GM19467 (cell line): ENCODE results near the gene LIMS1.
A peak's percentile ranks its signal among the peaks of the same experiment; 100 is the strongest.
"Not testable (repeated sequence)": the region's sequence is repeated elsewhere in the genome, so short reads cannot be mapped to it uniquely, and the experiment has no call there.

Experiments
- ATAC-seq: cut with Tn5 transposase; IDR thresholded peaks from one replicate; pipeline ENCODE4 v1.9.1; 2021; ENCODE audit warnings: mild to moderate bottlenecking, moderate library complexity; ENCODE audit not compliant: unreplicated experiment

LIMS1 gene

GRCh38 chr2:108655270-108655669, 121.0 kb downstream of the LIMS1 start:
- ATAC-seq: not testable (repeated sequence)

GRCh38 chr2:108656282-108656681, 122.0 kb downstream of the LIMS1 start:
- ATAC-seq: not testable (repeated sequence)

- ATAC-seq: not testable (repeated sequence)
Measured at GRCh38 chr2:108657517-108657916, 123.2 kb downstream of the LIMS1 start.

DNA sequence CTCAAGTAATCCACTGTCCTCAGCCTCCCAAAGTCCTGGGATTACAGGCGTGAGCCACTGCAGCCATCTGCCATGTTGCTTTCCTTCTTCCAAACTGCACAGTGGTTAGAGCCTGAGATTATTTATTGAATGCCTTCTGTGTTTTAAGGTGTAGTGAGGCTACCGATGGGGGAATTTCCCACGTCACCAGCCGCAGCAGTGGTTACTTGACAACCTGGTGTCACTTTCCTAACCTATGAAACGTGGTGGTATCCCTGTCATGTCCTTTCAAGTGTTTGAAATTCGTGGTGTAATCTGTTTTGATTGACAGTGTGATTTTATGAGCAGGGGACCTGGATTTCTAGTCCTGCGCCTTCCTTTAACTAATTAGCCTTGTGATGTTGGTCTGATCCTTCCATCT, 124.3 kb downstream of the LIMS1 start:
- not testable (repeated sequence) for ATAC-seq

- not testable (repeated sequence) for ATAC-seq
Measured at GRCh38 chr2:108661493-108661892, 127.2 kb downstream of the LIMS1 start.

DNA sequence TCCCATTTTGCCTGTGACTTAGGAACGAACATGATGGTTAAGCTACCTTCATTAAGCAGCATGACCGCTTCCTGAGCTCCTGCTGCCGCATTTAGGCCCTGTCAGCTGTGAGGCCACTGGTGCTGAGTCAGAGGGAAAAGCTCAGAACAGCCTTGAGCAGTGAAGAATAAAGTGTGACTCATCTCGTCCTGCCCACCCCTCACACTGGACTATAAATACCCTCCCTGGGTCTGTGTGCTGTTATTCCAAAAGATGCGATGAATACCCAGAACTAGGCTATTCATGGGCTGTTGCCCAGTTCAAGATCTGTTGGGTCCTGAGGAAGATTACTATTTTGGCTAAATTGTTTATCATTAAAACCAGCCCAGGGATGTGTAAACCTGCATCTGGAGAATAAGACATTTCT, 127.9 kb downstream of the LIMS1 start:
- peak; percentile 87 for ATAC-seq

DNA sequence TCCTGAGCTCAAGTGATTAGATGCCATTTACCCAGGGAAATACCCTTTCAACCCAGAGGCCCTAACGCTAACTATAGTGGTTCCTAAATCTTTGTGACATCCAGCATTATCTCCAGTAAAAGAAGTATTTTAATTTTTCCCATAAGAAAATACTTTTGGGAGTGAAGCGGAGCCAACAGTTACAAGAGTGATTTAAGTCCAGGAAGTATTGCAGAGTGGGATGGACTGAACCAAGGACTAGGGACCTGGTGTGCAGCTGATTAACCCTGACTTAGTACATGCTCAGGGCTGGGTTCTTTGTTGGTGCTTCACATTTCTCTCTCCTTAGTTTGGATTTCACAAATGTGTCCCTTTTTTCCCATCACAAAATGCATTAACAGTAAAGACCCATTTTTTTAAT, 129.1 kb downstream of the LIMS1 start:
- ATAC-seq: not testable (repeated sequence)

DNA sequence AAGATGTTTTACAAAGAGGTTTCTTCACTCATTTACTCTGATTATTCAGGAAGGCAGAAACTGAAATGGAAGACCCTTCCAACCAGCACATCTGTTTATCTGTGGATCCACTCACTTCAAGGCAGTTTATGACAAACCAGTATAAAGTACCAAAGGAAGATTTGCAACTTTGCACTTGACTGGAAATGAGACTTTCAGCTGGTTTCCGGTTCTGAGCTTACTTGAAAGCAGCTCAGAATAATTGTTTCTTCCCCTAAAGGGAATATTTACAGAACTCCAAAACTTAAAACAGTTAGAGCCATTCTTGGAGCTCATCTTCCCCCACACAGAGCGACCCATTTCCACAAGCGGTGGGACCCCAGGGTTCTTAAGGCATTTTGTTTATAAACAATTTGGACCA, 129.8 kb downstream of the LIMS1 start:
- ATAC-seq: not testable (repeated sequence)

GRCh38 chr2:108664979-108665378, 130.7 kb downstream of the LIMS1 start:
- ATAC-seq: not testable (repeated sequence)

- not testable (repeated sequence) for ATAC-seq
Measured at GRCh38 chr2:108665975-108666374, 131.7 kb downstream of the LIMS1 start.

- ATAC-seq: not testable (repeated sequence)
Measured at GRCh38 chr2:108667140-108667539, 132.9 kb downstream of the LIMS1 start.

DNA sequence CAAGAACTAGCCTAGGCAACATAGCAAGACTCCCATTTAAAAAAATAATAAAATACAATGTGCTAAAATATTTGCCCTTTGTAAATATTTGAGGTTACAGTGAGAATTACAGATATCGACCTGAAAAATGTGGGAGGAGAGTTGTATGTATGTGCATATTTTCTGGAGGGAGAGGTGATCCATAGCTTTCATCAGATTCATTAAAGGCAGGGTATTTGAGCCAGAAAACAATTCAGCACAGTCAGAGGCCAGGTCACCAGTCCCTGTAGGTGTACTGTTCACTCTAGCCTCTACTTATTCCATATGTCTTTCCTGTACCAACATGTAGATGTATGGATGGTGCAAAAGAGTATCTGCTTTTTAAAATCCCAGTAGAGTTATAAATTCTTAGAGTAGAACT, 136.0 kb downstream of the LIMS1 start:
- not testable (repeated sequence) for ATAC-seq

- not testable (repeated sequence) for ATAC-seq
Measured at GRCh38 chr2:108672200-108672805, 138.0 kb downstream of the LIMS1 start.

- ATAC-seq: not testable (repeated sequence)
Measured at GRCh38 chr2:108676522-108676921, 142.3 kb downstream of the LIMS1 start.

DNA sequence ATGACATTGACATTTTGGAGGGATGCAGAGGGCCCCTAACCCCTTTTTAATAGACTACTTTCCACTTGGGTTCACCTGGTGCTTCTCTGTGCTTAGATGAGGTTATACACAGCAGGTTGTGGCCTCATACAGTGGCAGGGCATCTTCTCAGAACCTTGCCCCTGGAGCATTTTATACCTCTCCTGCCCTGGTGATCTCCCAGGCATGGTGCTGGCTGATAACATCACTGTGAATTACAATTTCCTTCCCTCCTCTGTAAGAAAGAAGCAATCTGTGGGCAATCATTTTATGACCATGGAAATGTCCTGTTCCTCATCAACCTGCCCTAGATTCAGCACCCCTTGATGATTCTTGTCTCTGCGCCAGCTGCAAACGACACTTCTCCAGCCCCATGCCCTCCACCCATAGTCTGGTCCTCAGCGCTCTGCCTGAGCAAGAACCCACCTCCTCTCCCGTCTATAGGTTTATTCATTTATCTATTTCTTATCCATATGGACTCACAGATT, 143.0 kb downstream of the LIMS1 start:
- ATAC-seq: not testable (repeated sequence)

- ATAC-seq: not testable (repeated sequence)
Measured at GRCh38 chr2:108678198-108678651, 144.0 kb downstream of the LIMS1 start.

GRCh38 chr2:108680805-108681204, 146.5 kb downstream of the LIMS1 start:
- not testable (repeated sequence) for ATAC-seq

GRCh38 chr2:108688818-108689756, 154.8 kb downstream of the LIMS1 start:
- not testable (repeated sequence) for ATAC-seq

DNA sequence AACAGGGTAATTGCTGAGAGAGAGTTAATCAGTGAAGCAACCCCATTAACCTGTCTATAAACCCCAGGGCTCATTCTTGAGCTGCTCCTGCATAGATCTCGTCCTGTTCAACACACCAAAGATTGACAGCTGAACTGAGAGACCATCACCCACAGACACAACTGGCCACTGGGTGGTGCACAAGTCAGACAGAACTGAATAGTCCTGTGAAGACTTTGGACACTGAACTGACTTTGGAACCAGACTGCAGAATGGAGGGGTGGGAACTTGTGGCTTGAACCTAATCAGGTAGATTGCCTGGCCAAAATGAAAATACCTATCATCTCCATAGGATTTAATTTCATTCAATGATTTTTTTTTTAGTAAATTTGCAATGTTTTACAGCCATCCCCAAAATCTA, 155.7 kb downstream of the LIMS1 start:
- peak; percentile 83 for ATAC-seq

- no peak for ATAC-seq
Measured at GRCh38 chr2:108691447-108691846, 157.2 kb downstream of the LIMS1 start.

DNA sequence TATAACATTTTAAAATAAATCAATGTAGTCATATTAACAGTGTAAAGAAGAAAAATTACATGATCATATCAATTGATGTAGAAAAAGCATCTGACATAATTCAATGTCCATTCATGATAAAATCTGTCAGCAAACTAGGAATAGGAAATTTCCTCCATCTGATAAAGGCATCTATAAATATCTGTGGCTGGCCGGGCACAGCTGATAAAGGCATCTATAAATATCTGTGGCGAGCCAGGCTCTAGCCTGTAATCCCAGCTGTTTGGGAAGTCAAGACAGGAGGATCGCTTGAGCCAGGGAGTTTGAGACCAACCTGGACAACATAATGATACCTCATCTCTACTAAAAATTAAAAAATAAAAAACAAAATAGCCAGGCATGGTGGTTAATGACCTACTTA, 166.9 kb downstream of the LIMS1 start:
- ATAC-seq: no peak

DNA sequence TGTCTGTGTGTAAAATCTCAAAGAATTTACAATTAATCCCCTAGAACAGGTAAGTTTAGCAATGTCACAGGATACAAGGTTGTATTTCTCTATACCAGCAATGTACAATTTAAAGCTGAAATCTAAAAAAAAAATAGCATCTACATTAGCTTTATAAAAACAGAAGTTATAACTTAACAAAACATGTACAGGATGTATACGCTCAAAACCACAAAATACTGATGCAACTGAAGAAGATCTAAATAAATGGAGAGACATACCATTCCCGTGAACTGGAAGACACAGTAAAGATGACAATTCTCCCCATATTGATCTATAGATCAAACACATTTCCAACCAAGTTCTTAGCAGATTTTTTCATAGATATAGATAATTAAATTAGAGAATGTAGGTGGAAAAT, 167.5 kb downstream of the LIMS1 start:
- no peak for ATAC-seq
